Adrenal gland (tissue), 5 donors: Measurements from ENCODE around the gene TNRC6B.

Experiments used
- CTCF ChIP-seq, 6 experiments: fragments of 450-650 bp in 4 of 6; fragments of 200-600 bp in 2 of 6; sonication (generic) in 1 of 6; IDR thresholded peaks; 1 replicate in 5 of 6; 2 replicates in 1 of 6; pipeline versions ENCODE4 v1.5.1 to v1.8.0; 2016 to 2021; ENCODE audit warnings: antibody characterized with exemption in 6 of 6, mild to moderate bottlenecking in 2 of 6, moderate library complexity in 1 of 6
- POLR2A ChIP-seq, 2 donors: fragments of 450-650 bp; IDR thresholded peaks; one replicate each; pipeline ENCODE4 v1.6.1; 2017; ENCODE audit warnings: antibody characterized with exemption in 2 of 2, mild to moderate bottlenecking in 2 of 2, moderate library complexity in 1 of 2
- donor health status: DM: no; HTN: no; CAD: no.

GRCh38 chr22:40206561-40206960 is 28.8 kb downstream of the TNRC6B start:
- TF ChIP-seq CTCF (IDR thresholded peaks at IDR 0.05) (no peak), POLR2A (IDR thresholded peaks at IDR 0.05) (no peak)
